Lower leg skin (tissue), 4 donors: ENCODE measurements around the gene RXRA. TPM values are rescaled to one million over a fixed set of nuclear protein-coding genes. Genes with fewer than 3 reads are reported as not detected.

Experiments
- DNase-seq, 2 donors: peaks; one replicate each; pipeline ENCODE4 v3.0.0-alpha.2; 2019; ENCODE audit warnings: low spot score in 2 of 2
- H3K4me3 ChIP-seq: fragments of 200-600 bp; sonication (generic); 2 replicates; pipeline ENCODE4 v1.5.1; 2017; ENCODE audit warnings: mild to moderate bottlenecking, low read depth; ENCODE audit not compliant: poor library complexity, severe bottlenecking
- CTCF ChIP-seq, 3 donors: fragments of 450-650 bp; IDR thresholded peaks; one replicate each; pipeline ENCODE4 v1.5.1; 2016; ENCODE audit warnings: antibody characterized with exemption in 3 of 3, mild to moderate bottlenecking in 3 of 3, moderate library complexity in 2 of 3
- POLR2A ChIP-seq, 2 donors: fragments of 450-650 bp; IDR thresholded peaks; one replicate each; pipeline ENCODE4 v1.6.1; 2016 to 2017; ENCODE audit warnings: antibody characterized with exemption in 2 of 2, mild to moderate bottlenecking in 1 of 2, moderate library complexity in 1 of 2
- WGBS, 2 donors: methylation state at CpG; one replicate each; pipeline ENCODE4 v1.1.5; 2018; 5-methylcytosine and 5-hydroxymethylcytosine counted together
- intact Hi-C: fragments of 100-400 bp; cut with DNase I; formaldehyde crosslinking; loops from one replicate; pipeline ENCODE4 v1.15.0; 2023; ENCODE audit warnings: low total_unique reads
- total RNA-seq, 4 donors: library from RNA; depleted of rRNA; stranded (reverse); fragments of >200 nt; gene quantifications; one replicate each; pipeline ENCODE4 v1.1.0, GENCODE V29; 2016

Gene RXRA
- total RNA-seq, 4 donors from 2014 or later = 143 to 242 (median 166) TPM

GRCh38 chr9:134333234-134333873 lies 7.1 kb downstream of the RXRA start:
- intact Hi-C loops = loop anchor here (10.0 kb wide), 2 partner anchors 61 to 159 kb away; no protein-coding TSS in a partner anchor
- H3K4me3 ChIP-seq = no peak overlapping the region
- TF ChIP-seq POLR2A (IDR thresholded peaks at IDR 0.05) (no peak), CTCF (IDR thresholded peaks at IDR 0.05) (no peak)
- no peak for DNase-seq
- WGBS, 2 donors = 31 to 46% methylated on average over 19 to 22 of the region's 24 CpGs

- 56 to 61% methylated on average over 14 to 15 of the region's 16 CpGs for WGBS, 2 donors
- intact Hi-C loops = loop anchor here (10.0 kb wide), 2 partner anchors 61 to 159 kb away; no protein-coding TSS in a partner anchor
- no peak overlapping the region for H3K4me3 ChIP-seq
- TF ChIP-seq CTCF (IDR thresholded peaks at IDR 0.05) (no peak), POLR2A (IDR thresholded peaks at IDR 0.05) (no peak)
- no peak for DNase-seq
Measured at GRCh38 chr9:134333874-134334581, 7.8 kb downstream of the RXRA start.

- DNase-seq = no peak
- no peak overlapping the region for H3K4me3 ChIP-seq
- 67 to 79% methylated on average over 2 of the region's 2 CpGs for WGBS, 2 donors
- intact Hi-C loops = loop anchor here (10.0 kb wide), 2 partner anchors 60 to 160 kb away; no protein-coding TSS in a partner anchor
- TF ChIP-seq POLR2A (IDR thresholded peaks at IDR 0.05) (no peak), CTCF (IDR thresholded peaks at IDR 0.05) (no peak)
Measured at GRCh38 chr9:134335061-134335460, 8.8 kb downstream of the RXRA start.

- no peak overlapping the region for H3K4me3 ChIP-seq
- 47 to 69% methylated on average over 9 to 19 of the region's 20 CpGs for WGBS, 2 donors
- intact Hi-C loops = loop anchor here (10.0 kb wide), 2 partner anchors 59 to 161 kb away; no protein-coding TSS in a partner anchor
- no peak for TF ChIP-seq CTCF (IDR thresholded peaks at IDR 0.05)
- TF ChIP-seq POLR2A (IDR thresholded peaks at IDR 0.05) = no peak
- no peak for DNase-seq
Measured at GRCh38 chr9:134335486-134336220, 9.4 kb downstream of the RXRA start.

- TF ChIP-seq POLR2A (IDR thresholded peaks at IDR 0.05) = no peak
- H3K4me3 ChIP-seq = no peak overlapping the region
- WGBS, 2 donors = 53 to 65% methylated on average over 12 of the region's 12 CpGs
- DNase-seq = no peak
- intact Hi-C loops = loop anchor here (10.0 kb wide), 2 partner anchors 59 to 161 kb away; no protein-coding TSS in a partner anchor
Measured at GRCh38 chr9:134336228-134336627, 10.0 kb downstream of the RXRA start.

- DNase-seq = no peak
- intact Hi-C loops = loop anchor here (10.0 kb wide), 2 partner anchors 58 to 162 kb away; no protein-coding TSS in a partner anchor
- H3K4me3 ChIP-seq = no peak overlapping the region
- 67 to 84% methylated on average over 7 to 8 of the region's 8 CpGs for WGBS, 2 donors
- TF ChIP-seq POLR2A (IDR thresholded peaks at IDR 0.05) = no peak
- no peak for TF ChIP-seq CTCF (IDR thresholded peaks at IDR 0.05)
Measured at GRCh38 chr9:134336924-134337323, 10.7 kb downstream of the RXRA start.
